ENCODE data around the gene CELF5. TPM values are rescaled to one million over a fixed set of nuclear protein-coding genes. Genes with fewer than 3 reads are reported as not detected.

The CELF5 gene
- total RNA-seq, 1 donor from 2014 or later, result not detected

- H3K4me1 ChIP-seq, result peaks cover 31% of the 10 kb centered on the region
- H3K27me3 ChIP-seq (ENCODE audit: low read depth), result no peaks in the 10 kb centered on the region
- H3K36me3 ChIP-seq, result no peaks in the 10 kb centered on the region
- no peaks in the 10 kb centered on the region for H3K9me3 ChIP-seq
- no peak for TF ChIP-seq CTCF (IDR thresholded peaks at IDR 0.05)
- H3K27ac ChIP-seq, result peak overlapping the region; percentile 92
- DNase-seq, result no peak
- H3K4me3 ChIP-seq, result peak overlapping the region; percentile 55
- ATAC-seq, result peak in 1 of 2 donors; percentile 4
- intact Hi-C loops (cut with DNase I), result no loop called here
Observed at GRCh38 chr19:3178973-3179738, 45.3 kb upstream of the CELF5 start.

GRCh38 chr19:3179739-3180293, 44.6 kb upstream of the CELF5 start:
- Histone ChIP-seq H3K27me3 (ENCODE audit: low read depth) (no peaks in the 10 kb centered on the region), H3K4me3 (peak overlapping the region; percentile 55), H3K4me1 (peaks cover 33% of the 10 kb centered on the region), H3K27ac (peak overlapping the region; percentile 92), H3K36me3 (no peaks in the 10 kb centered on the region), H3K9me3 (no peaks in the 10 kb centered on the region)
- DNase-seq (no peak), ATAC-seq (no peak)
- intact Hi-C loops (cut with DNase I), result no loop called here
- TF ChIP-seq CTCF (IDR thresholded peaks at IDR 0.05), result no peak

GRCh38 chr19:3183721-3184641, 40.5 kb upstream of the CELF5 start:
- Histone ChIP-seq H3K36me3 (no peaks in the 10 kb centered on the region), H3K27ac (no peak overlapping the region), H3K9me3 (no peaks in the 10 kb centered on the region), H3K27me3 (ENCODE audit: low read depth) (no peaks in the 10 kb centered on the region), H3K4me3 (no peak overlapping the region), H3K4me1 (peaks cover 46% of the 10 kb centered on the region)
- no peak for TF ChIP-seq CTCF (IDR thresholded peaks at IDR 0.05)
- DNase-seq (no peak), ATAC-seq (no peak)
- intact Hi-C loops (cut with DNase I), result no loop called here

- intact Hi-C loops (cut with DNase I), result no loop called here
- DNase-seq, result peak; percentile 86
- Histone ChIP-seq H3K4me1 (peaks cover 48% of the 10 kb centered on the region), H3K9me3 (no peaks in the 10 kb centered on the region), H3K4me3 (peak overlapping the region; percentile 98), H3K27me3 (ENCODE audit: low read depth) (no peaks in the 10 kb centered on the region), H3K36me3 (no peaks in the 10 kb centered on the region), H3K27ac (peak overlapping the region; percentile 80)
- TF ChIP-seq CTCF (IDR thresholded peaks at IDR 0.05), result no peak
- peak; percentile 24 to 62 for ATAC-seq
Observed at GRCh38 chr19:3184847-3185460, 39.5 kb upstream of the CELF5 start.
